ENCODE measurements around the gene COPA. TPM values are rescaled to one million over a fixed set of nuclear protein-coding genes. Genes with fewer than 3 reads are reported as not detected.

COPA gene
- total and polyA plus RNA-seq, 10 of the 15 experiments (the other 5 are each of a cell fraction or from before 2014, with no cell fraction given), result 53.7 to 180 (median 123) TPM

GRCh38 chr1:160365325-160365724 is 22.3 kb upstream of the COPA start:
- Histone ChIP-seq H3K9me3 (replicated peaks; ENCODE audit: control insufficient read depth, insufficient read depth, low read length) (no peaks in the 10 kb centered on the region), H3K36me3 (ENCODE audit: control insufficient read depth in 2 of 2, insufficient read depth in 2 of 2, low read length in 1 of 2) (peaks cover 2 to 4% of the 10 kb centered on the region in 2 experiments; a peak in 3 of 4 replicates), H3K9ac (ENCODE audit: control insufficient read depth, insufficient read depth, low read length) (no peak overlapping the region), H3K4me2 (ENCODE audit: control insufficient read depth, insufficient read depth) (no peak overlapping the region), H3K27ac (ENCODE audit: control insufficient read depth, insufficient read depth) (no peak overlapping the region), H4K20me1 (ENCODE audit: control insufficient read depth, insufficient read depth) (no peaks in the 10 kb centered on the region), H3K79me2 (ENCODE audit: control insufficient read depth, insufficient read depth, low read length) (no peaks in the 10 kb centered on the region), H3K4me3 (no peak overlapping the region), H3K4me1 (ENCODE audit: control insufficient read depth, insufficient read depth, low read length) (no peaks in the 10 kb centered on the region), H2AFZ (ENCODE audit: control insufficient read depth, low read depth, low read length) (no peak overlapping the region), H3K27me3 (replicated peaks in 1 of 2; ENCODE audit: control insufficient read depth in 2 of 2, insufficient read depth in 2 of 2, low read length in 1 of 2) (no peaks in the 10 kb centered on the region)
- SMC1A ChIA-PET (ENCODE audit: uncharacterized antibody, unreplicated experiment), result no interaction called here
- in situ Hi-C loops (cut with MboI), result no loop called here
- no peak for ATAC-seq
- POLR2A ChIA-PET, result no interaction called here
- DNase-seq (ENCODE audit: low read depth, low spot score), result no peak
- no peak for FAIRE-seq
- RAD21 ChIA-PET (ENCODE audit: unreplicated experiment), result interaction anchor here (1.0 to 1.9 kb wide), 2 partner anchors 11 to 74 kb away, joined by 3 to 7 read pairs; no protein-coding TSS in a partner anchor
- intact Hi-C loops (cut with micrococcal nuclease; ENCODE audit: unreplicated experiment), result no loop called here
- no TSS peak for BruUV-seq (replicated peaks)
- TF ChIP-seq NR2C2 (IDR thresholded peaks at IDR 0.05; ENCODE audit: borderline replicate concordance, control insufficient read depth, insufficient read length, low read depth) (no peak), SPI1 (IDR thresholded peaks at IDR 0.05; ENCODE audit: borderline replicate concordance, insufficient read depth, low read depth, low read length) (no peak), GABPA (IDR thresholded peaks at IDR 0.05; ENCODE audit: low read depth) (no peak)
- CTCF ChIA-PET, result interaction anchor here (5.5 kb wide), 1 partner anchor 11 kb away, joined by 45 read pairs; no protein-coding TSS in a partner anchor
- 75% methylated on average over 1 of the region's 1 CpG for WGBS (ENCODE audit: insufficient coverage, insufficient replicate concordance, low lambda C conversion rate, missing lambda C conversion rate)

- intact Hi-C loops (cut with micrococcal nuclease; ENCODE audit: unreplicated experiment) (no loop called here), in situ Hi-C loops (cut with MboI) (no loop called here)
- no peaks in the 10 kb centered on the region for H3K79me2 ChIP-seq (ENCODE audit: control insufficient read depth, insufficient read depth, low read length)
- no peak overlapping the region for H3K4me2 ChIP-seq (ENCODE audit: control insufficient read depth, insufficient read depth)
- H3K9me3 ChIP-seq (replicated peaks; ENCODE audit: control insufficient read depth, insufficient read depth, low read length), result no peaks in the 10 kb centered on the region
- ChIA-PET RAD21 (ENCODE audit: unreplicated experiment) (no interaction called here), CTCF (interaction anchor here (1.5 to 5.5 kb wide), 3 partner anchors 12 to 72 kb away, joined by 5 to 45 read pairs (median 5); no protein-coding TSS in a partner anchor), SMC1A (ENCODE audit: uncharacterized antibody, unreplicated experiment) (interaction anchor here (1.0 kb wide), 1 partner anchor 12 kb away, joined by 3 read pairs; no protein-coding TSS in a partner anchor), POLR2A (interaction anchor here (0.5 to 0.7 kb wide), 2 partner anchors 10 to 33 kb away, joined by 5 read pairs; no protein-coding TSS in a partner anchor)
- H3K9ac ChIP-seq (ENCODE audit: control insufficient read depth, insufficient read depth, low read length), result no peak overlapping the region
- H3K27ac ChIP-seq (ENCODE audit: control insufficient read depth, insufficient read depth), result no peak overlapping the region
- H2AFZ ChIP-seq (ENCODE audit: control insufficient read depth, low read depth, low read length), result no peak overlapping the region
- peaks cover 3 to 14% of the 10 kb centered on the region in 2 experiments for H3K36me3 ChIP-seq (ENCODE audit: control insufficient read depth in 2 of 2, insufficient read depth in 2 of 2, low read length in 1 of 2)
- no peak overlapping the region for H3K4me3 ChIP-seq
- ATAC-seq (no peak), DNase-seq (ENCODE audit: low read depth, low spot score) (no peak), FAIRE-seq (no peak)
- BruUV-seq (replicated peaks), result no TSS peak
- 78% methylated on average over 11 of the region's 12 CpGs for WGBS (ENCODE audit: insufficient coverage, insufficient replicate concordance, low lambda C conversion rate, missing lambda C conversion rate)
- no peaks in the 10 kb centered on the region for H4K20me1 ChIP-seq (ENCODE audit: control insufficient read depth, insufficient read depth)
- TF ChIP-seq EGR1 (IDR thresholded peaks at IDR 0.05; ENCODE audit: borderline replicate concordance in 1 of 2, low read depth in 2 of 2, low read length in 2 of 2) (no peak), FOXK2 (IDR thresholded peaks at IDR 0.05) (no peak), BHLHE40 (IDR thresholded peaks at IDR 0.05; ENCODE audit: borderline replicate concordance in 1 of 2, low read depth in 2 of 2, low read length in 1 of 2) (no peak), CBFB (IDR thresholded peaks at IDR 0.05; ENCODE audit: low read depth) (no peak), TCF12 (IDR thresholded peaks at IDR 0.05; ENCODE audit: low read depth, low read length) (no peak), WRNIP1 (IDR thresholded peaks at IDR 0.05; ENCODE audit: borderline replicate concordance, low read depth, low read length) (no peak), HDAC2 (IDR thresholded peaks at IDR 0.05) (no peak)
- H3K27me3 ChIP-seq (replicated peaks in 1 of 2; ENCODE audit: control insufficient read depth in 2 of 2, insufficient read depth in 2 of 2, low read length in 1 of 2), result no peaks in the 10 kb centered on the region
- H3K4me1 ChIP-seq (ENCODE audit: control insufficient read depth, insufficient read depth, low read length), result no peaks in the 10 kb centered on the region
Measured at GRCh38 chr1:160363951-160364735, 21.1 kb upstream of the COPA start.

Measured in GM12878 (cell line).